Sigmoid colon (tissue), 7 donors: Measurements from ENCODE around the gene BNIP3. TPM values are rescaled to one million over a fixed set of nuclear protein-coding genes. Genes with fewer than 3 reads are reported as not detected.
A peak's percentile ranks its signal among the peaks of the same experiment; 100 is the strongest.

ENCODE experiments used
- DNase-seq: peaks from one replicate; pipeline ENCODE4 v3.0.0-alpha.2; 2019
- H3K27ac ChIP-seq, 4 donors: fragments of 200-600 bp; sonication (generic); one replicate each; pipeline ENCODE4 v1.5.1; 2016 to 2019; ENCODE audit warnings: mild to moderate bottlenecking in 1 of 4
- H3K27me3 ChIP-seq, 3 donors: fragments of 200-600 bp; sonication (generic); one replicate each; pipeline ENCODE4 v1.5.1; 2019; ENCODE audit warnings: mild to moderate bottlenecking in 1 of 3
- H3K36me3 ChIP-seq, 4 donors: fragments of 200-600 bp; sonication (generic); one replicate each; pipeline ENCODE4 v1.5.1; 2016 to 2019
- H3K4me1 ChIP-seq, 4 donors: fragments of 200-600 bp; sonication (generic); one replicate each; pipeline ENCODE4 v1.5.1; 2017 to 2019
- H3K4me3 ChIP-seq, 4 donors: fragments of 200-600 bp; sonication (generic); one replicate each; pipeline ENCODE4 v1.5.1; 2017 to 2019; ENCODE audit warnings: mild to moderate bottlenecking in 2 of 4, moderate library complexity in 1 of 4
- H3K9me3 ChIP-seq, 4 donors: fragments of 200-600 bp in 3 of 4; sonication (generic) in 3 of 4; one replicate each; pipeline versions ENCODE4 v1.5.1 to v1.6.1; 2013 to 2019
- EP300 ChIP-seq, 4 donors: sonication (generic); formaldehyde crosslinking; IDR thresholded peaks; one replicate each; pipeline ENCODE4 v1.6.1; 2017; ENCODE audit warnings: antibody characterized with exemption in 4 of 4
- POLR2A ChIP-seq, 2 donors: fragments of 450-650 bp; IDR thresholded peaks; one replicate each; pipeline ENCODE4 v1.6.1; 2016; ENCODE audit warnings: antibody characterized with exemption in 2 of 2, mild to moderate bottlenecking in 2 of 2, moderate library complexity in 2 of 2
- POLR2AphosphoS5 ChIP-seq, 4 donors: sonication (generic); formaldehyde crosslinking; IDR thresholded peaks; one replicate each; pipeline ENCODE4 v1.6.1; 2017; ENCODE audit warnings: antibody characterized with exemption in 4 of 4
- WGBS, 2 donors: extraction: QIAGEN DNeasy Blood & Tissue Kit; methylation state at CpG; one replicate each; pipeline ENCODE4 v1.1.7; 2013; 5-methylcytosine and 5-hydroxymethylcytosine counted together
- intact Hi-C: fragments of 100-400 bp; cut with DNase I; formaldehyde crosslinking; loops from one replicate; pipeline ENCODE4 v1.15.1; 2023
- polyA plus RNA-seq, 3 donors: library from polyadenylated mRNA; stranded (reverse); fragments of 200-250 nt; gene quantifications; one replicate each; pipeline ENCODE4 v1.2.3, GENCODE V29; 2013
- total RNA-seq, 4 donors: library from RNA; depleted of rRNA; stranded (reverse); fragments of >200 nt; gene quantifications; one replicate each; pipeline ENCODE4 v1.1.0, GENCODE V29; 2016
- TF ChIP-seq, protein P1 (sequence below), 4 experiments: fragments of 450-650 bp in 3 of 4; fragments of 200-600 bp in 1 of 4; IDR thresholded peaks; one replicate each; pipeline ENCODE4 v1.5.1; 2016 to 2019; ENCODE audit warnings: antibody characterized with exemption in 4 of 4, mild to moderate bottlenecking in 3 of 4, moderate library complexity in 2 of 4
- donor health status: healthy with polysubstance abuse.
- donor health status: Bipolar disorder and iron deficiency.
- donor health status: healthy.

Gene BNIP3
- total and polyA plus RNA-seq, 7 donors: 3.9 to 125 (median 55.9) TPM

DNA sequence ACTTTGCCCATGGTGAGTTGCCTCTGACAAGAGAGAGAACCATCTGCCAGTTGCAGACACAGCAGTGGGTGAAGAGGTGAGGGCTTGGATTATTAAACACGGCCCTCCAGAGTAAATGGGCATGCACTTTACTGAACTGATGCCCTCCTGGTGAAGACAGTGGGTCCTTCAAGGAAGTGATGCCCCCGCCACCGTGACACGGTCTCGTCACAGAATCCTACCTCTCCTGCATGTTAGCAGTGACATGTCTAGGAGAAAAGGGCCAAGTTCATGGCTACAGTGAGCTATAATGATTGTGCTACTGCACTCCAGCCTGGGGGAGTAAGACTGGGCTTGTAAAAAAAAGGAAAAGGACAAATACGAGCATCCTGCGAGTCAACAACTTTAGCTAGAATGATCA, 2.4 kb downstream of the BNIP3 start:
- intact Hi-C loops: loop anchor here (5.0 kb wide), 1 partner anchor 92 kb away; no protein-coding TSS in a partner anchor
- H3K9me3 ChIP-seq: no peaks in the 10 kb centered on the region
- no peaks in the 10 kb centered on the region for H3K36me3 ChIP-seq
- DNase-seq: peak; percentile 62
- 65 to 79% methylated on average over 7 of the region's 7 CpGs for WGBS, 2 donors
- no peaks in the 10 kb centered on the region for H3K27me3 ChIP-seq
- H3K4me3 ChIP-seq: peak overlapping the region in 3 of 4 donors; percentile 23 to 99 (median 88)
- peak overlapping the region in 2 of 4 donors; percentile 37 to 92 for H3K27ac ChIP-seq
- peaks cover 0 to 47% (median 35%) of the 10 kb centered on the region in 4 donors for H3K4me1 ChIP-seq
- TF ChIP-seq, protein P1, sequence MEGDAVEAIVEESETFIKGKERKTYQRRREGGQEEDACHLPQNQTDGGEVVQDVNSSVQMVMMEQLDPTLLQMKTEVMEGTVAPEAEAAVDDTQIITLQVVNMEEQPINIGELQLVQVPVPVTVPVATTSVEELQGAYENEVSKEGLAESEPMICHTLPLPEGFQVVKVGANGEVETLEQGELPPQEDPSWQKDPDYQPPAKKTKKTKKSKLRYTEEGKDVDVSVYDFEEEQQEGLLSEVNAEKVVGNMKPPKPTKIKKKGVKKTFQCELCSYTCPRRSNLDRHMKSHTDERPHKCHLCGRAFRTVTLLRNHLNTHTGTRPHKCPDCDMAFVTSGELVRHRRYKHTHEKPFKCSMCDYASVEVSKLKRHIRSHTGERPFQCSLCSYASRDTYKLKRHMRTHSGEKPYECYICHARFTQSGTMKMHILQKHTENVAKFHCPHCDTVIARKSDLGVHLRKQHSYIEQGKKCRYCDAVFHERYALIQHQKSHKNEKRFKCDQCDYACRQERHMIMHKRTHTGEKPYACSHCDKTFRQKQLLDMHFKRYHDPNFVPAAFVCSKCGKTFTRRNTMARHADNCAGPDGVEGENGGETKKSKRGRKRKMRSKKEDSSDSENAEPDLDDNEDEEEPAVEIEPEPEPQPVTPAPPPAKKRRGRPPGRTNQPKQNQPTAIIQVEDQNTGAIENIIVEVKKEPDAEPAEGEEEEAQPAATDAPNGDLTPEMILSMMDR (IDR thresholded peaks at IDR 0.05): no peak
- TF ChIP-seq POLR2A (IDR thresholded peaks at IDR 0.05) (no peak), POLR2AphosphoS5 (IDR thresholded peaks at IDR 0.05) (no peak), EP300 (IDR thresholded peaks at IDR 0.05) (no peak)

DNA sequence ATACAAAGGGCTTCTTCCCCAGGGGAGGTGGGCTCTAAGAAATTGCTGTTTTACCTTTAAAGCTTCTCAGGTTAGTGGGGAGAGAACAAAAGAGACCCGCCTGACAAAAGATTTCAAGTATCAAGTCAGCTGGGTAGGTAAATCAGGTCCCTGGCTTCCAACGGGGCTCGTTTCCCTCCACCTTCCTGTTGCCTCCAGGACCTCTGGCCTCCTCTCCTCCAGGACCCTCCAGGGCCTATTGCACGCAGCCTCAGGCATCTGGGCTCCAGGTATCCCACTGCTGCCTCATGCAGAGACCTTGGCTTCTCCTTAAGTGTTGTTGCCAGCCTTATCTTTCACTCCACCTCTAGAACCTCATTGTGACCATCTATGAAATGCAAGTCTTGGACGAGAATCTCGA, 2.9 kb downstream of the BNIP3 start:
- WGBS, 2 donors: 84 to 91% methylated on average over 6 of the region's 6 CpGs
- Histone ChIP-seq H3K27me3 (no peaks in the 10 kb centered on the region), H3K36me3 (no peaks in the 10 kb centered on the region), H3K27ac (peak overlapping the region in 1 of 4 donors; percentile 37), H3K4me1 (peaks cover 0 to 47% (median 35%) of the 10 kb centered on the region in 4 donors), H3K9me3 (no peaks in the 10 kb centered on the region), H3K4me3 (no peak overlapping the region)
- DNase-seq: peak; percentile 56
- no peak for TF ChIP-seq EP300 (IDR thresholded peaks at IDR 0.05)
- TF ChIP-seq, protein P1 (IDR thresholded peaks at IDR 0.05): no peak
- no peak for TF ChIP-seq POLR2A (IDR thresholded peaks at IDR 0.05)
- TF ChIP-seq POLR2AphosphoS5 (IDR thresholded peaks at IDR 0.05): no peak
- intact Hi-C loops: loop anchor here (5.0 kb wide), 1 partner anchor 92 kb away; no protein-coding TSS in a partner anchor

DNA sequence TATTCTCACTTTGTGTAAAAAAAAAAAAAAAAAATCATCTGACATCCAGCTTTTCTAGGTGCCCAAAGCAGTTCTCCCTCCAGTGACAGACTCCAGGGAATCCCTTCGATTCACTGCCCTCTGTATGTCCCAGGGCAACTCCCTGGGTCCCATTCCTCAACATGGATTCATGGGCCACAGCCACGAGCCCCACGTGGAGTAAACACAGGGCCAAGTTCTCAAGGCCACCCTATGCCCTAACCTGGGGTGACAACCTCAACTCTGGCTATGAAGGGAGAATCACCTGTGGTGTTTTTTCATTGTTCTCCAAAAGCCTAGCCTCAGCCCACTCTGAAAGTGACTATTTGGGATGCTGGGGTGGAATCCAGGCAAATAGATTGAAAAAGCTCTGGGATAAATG, 3.4 kb downstream of the BNIP3 start:
- DNase-seq: peak; percentile 49
- Histone ChIP-seq H3K9me3 (no peaks in the 10 kb centered on the region), H3K4me1 (peaks cover 0 to 48% (median 37%) of the 10 kb centered on the region in 4 donors), H3K27ac (no peak overlapping the region), H3K4me3 (no peak overlapping the region), H3K27me3 (no peaks in the 10 kb centered on the region), H3K36me3 (no peaks in the 10 kb centered on the region)
- TF ChIP-seq, protein P1 (IDR thresholded peaks at IDR 0.05): no peak
- no peak for TF ChIP-seq EP300 (IDR thresholded peaks at IDR 0.05)
- no peak for TF ChIP-seq POLR2AphosphoS5 (IDR thresholded peaks at IDR 0.05)
- no peak for TF ChIP-seq POLR2A (IDR thresholded peaks at IDR 0.05)
- WGBS, 2 donors: 61 to 83% methylated on average over 3 of the region's 3 CpGs
- intact Hi-C loops: loop anchor here (5.0 kb wide), 1 partner anchor 91 kb away; no protein-coding TSS in a partner anchor

DNA sequence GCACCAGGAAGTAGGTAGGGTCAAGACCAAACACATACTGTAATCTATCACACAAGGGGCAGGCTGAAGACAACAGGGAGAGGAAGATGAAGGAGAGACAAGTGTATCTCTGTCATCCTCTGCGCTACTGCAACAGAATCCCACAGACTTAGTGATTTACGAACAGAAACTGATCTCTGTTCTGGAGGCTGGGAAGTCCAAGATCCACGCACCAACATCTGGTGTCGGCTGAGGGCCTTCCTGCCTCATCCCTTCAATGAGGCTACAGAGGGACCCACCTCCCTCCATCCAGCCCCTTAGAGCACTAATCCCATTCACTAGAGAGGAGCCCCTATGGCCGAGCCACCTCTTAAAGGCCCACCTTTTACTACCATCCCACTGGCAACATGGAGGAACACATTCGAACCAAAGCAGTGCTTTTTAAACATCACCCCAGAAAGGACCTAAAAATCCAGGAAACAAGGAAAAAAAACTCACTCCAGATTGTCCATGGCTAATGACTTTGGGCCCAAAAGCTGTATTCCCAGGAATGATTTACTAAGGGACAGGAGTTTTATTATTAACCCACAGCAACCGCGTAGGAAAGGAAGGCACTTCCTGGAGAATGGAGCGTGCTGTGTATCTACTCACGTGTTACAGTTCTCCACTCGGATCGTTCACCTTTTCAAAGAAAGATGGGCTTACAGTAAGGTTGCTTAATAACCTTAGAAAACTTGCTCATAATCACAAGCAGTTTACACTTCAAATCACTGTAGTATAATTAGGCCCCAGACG, 4.2 kb downstream of the BNIP3 start:
- intact Hi-C loops: loop anchor here (5.0 kb wide), 1 partner anchor 90 kb away; no protein-coding TSS in a partner anchor
- WGBS, 2 donors: 58 to 83% methylated on average over 13 of the region's 13 CpGs
- no peaks in the 10 kb centered on the region for H3K9me3 ChIP-seq
- no peak for TF ChIP-seq POLR2AphosphoS5 (IDR thresholded peaks at IDR 0.05)
- no peak for TF ChIP-seq EP300 (IDR thresholded peaks at IDR 0.05)
- TF ChIP-seq, protein P1 (IDR thresholded peaks at IDR 0.05): no peak
- no peak for TF ChIP-seq POLR2A (IDR thresholded peaks at IDR 0.05)
- no peaks in the 10 kb centered on the region for H3K27me3 ChIP-seq
- peaks cover 0 to 51% (median 39%) of the 10 kb centered on the region in 4 donors for H3K4me1 ChIP-seq
- H3K36me3 ChIP-seq: no peaks in the 10 kb centered on the region
- H3K27ac ChIP-seq: no peak overlapping the region
- DNase-seq: peak; percentile 28
- H3K4me3 ChIP-seq: no peak overlapping the region
